Chondrocyte (in vitro differentiated cells): ENCODE results near the gene TNPO3. TPM values are rescaled to one million over a fixed set of nuclear protein-coding genes. Genes with fewer than 3 reads are reported as not detected.

Source experiments
- DNase-seq: peaks from one replicate; pipeline ENCODE4 v3.0.0; 2021; ENCODE audit warnings: mixed read lengths, low spot score
- H3K27ac Mint-ChIP-seq: one replicate; pipeline ENCODE4 v1.8.0; 2021; ENCODE audit warnings: mild to moderate bottlenecking, moderate library complexity, mixed read lengths; ENCODE audit not compliant: unreplicated experiment
- H3K27me3 Mint-ChIP-seq: 2 replicates; pipeline ENCODE4 v1.8.0; 2021; ENCODE audit warnings: low read depth, mixed read lengths
- H3K36me3 Mint-ChIP-seq: 2 replicates; pipeline ENCODE4 v1.8.0; 2021; ENCODE audit warnings: low read depth, mixed read lengths
- H3K4me1 Mint-ChIP-seq: 2 replicates; pipeline ENCODE4 v1.8.0; 2021; ENCODE audit warnings: low read depth, mild to moderate bottlenecking, mixed read lengths
- H3K4me3 Mint-ChIP-seq: one replicate; pipeline ENCODE4 v1.8.0; 2021; ENCODE audit warnings: mild to moderate bottlenecking, moderate library complexity, mixed read lengths; ENCODE audit not compliant: unreplicated experiment
- H3K9me3 Mint-ChIP-seq: 2 replicates; pipeline ENCODE4 v1.8.0; 2021; ENCODE audit warnings: low read depth, mixed read lengths
- total RNA-seq: library from RNA; stranded (reverse); gene quantifications from 3 replicates; pipeline ENCODE4 v1.2.1, GENCODE V29; 2021
- TF ChIP-seq, protein P1 (sequence below): fragments of 200-600 bp; sonication (generic); IDR thresholded peaks from 2 replicates; pipeline ENCODE4 v1.5.0; 2021; ENCODE audit warnings: antibody characterized with exemption, mild to moderate bottlenecking, moderate library complexity

The TNPO3 gene
- total RNA-seq, 1 donor from 2014 or later: 44.0 TPM

DNA sequence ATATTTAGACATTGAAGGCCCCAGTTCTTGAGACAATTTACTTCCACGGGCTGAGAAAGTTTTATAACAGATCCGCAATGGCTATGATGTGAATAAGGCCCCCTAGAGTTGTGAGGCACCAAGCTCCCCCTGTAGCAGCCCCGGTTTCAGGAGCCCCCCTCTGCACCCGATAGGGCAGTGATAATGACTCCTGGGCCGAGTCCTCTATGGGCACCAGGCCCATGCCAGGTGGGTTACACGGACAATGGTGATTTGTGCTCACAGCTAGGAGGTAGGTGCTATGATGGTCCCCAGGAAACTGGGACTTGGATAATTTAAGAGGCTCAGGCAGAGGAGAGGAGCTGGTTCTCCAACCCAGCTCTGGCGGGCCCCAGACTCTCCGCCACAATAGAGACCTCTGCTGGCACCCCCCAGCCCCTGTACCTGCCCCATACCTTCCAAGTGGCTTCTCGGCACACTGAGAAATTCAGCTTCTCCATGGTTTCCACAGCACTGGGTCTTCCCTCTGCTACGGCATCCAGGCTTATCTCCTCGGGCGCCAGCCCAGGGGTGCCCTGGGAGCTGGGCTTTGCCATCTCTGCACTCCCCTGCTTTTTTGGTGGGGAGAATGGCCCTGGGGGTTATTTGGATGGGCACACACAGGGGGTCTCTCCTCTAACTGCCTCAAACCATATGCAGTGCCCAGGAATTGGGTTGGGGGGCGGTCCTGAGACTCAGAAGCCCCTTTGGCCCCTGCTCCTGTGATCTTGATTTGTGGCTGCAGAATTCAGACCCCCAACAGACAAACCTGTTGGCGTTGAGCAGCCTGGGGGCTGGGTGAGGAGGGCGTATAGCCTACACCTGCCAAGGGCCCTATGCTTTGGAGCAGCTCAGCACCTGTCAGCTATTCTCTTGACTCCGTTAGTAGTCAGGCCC is 132.2 kb downstream of the TNPO3 start:
- no peak overlapping the region for H3K4me3 Mint-ChIP-seq
- H3K36me3 Mint-ChIP-seq: no peaks in the 10 kb centered on the region
- DNase-seq: no peak
- peaks cover 3% of the 10 kb centered on the region for H3K4me1 Mint-ChIP-seq
- TF ChIP-seq, protein P1, sequence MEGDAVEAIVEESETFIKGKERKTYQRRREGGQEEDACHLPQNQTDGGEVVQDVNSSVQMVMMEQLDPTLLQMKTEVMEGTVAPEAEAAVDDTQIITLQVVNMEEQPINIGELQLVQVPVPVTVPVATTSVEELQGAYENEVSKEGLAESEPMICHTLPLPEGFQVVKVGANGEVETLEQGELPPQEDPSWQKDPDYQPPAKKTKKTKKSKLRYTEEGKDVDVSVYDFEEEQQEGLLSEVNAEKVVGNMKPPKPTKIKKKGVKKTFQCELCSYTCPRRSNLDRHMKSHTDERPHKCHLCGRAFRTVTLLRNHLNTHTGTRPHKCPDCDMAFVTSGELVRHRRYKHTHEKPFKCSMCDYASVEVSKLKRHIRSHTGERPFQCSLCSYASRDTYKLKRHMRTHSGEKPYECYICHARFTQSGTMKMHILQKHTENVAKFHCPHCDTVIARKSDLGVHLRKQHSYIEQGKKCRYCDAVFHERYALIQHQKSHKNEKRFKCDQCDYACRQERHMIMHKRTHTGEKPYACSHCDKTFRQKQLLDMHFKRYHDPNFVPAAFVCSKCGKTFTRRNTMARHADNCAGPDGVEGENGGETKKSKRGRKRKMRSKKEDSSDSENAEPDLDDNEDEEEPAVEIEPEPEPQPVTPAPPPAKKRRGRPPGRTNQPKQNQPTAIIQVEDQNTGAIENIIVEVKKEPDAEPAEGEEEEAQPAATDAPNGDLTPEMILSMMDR: no peak
- H3K27ac Mint-ChIP-seq: no peak overlapping the region
- H3K9me3 Mint-ChIP-seq: no peaks in the 10 kb centered on the region
- peaks cover 48% of the 10 kb centered on the region for H3K27me3 Mint-ChIP-seq

DNA sequence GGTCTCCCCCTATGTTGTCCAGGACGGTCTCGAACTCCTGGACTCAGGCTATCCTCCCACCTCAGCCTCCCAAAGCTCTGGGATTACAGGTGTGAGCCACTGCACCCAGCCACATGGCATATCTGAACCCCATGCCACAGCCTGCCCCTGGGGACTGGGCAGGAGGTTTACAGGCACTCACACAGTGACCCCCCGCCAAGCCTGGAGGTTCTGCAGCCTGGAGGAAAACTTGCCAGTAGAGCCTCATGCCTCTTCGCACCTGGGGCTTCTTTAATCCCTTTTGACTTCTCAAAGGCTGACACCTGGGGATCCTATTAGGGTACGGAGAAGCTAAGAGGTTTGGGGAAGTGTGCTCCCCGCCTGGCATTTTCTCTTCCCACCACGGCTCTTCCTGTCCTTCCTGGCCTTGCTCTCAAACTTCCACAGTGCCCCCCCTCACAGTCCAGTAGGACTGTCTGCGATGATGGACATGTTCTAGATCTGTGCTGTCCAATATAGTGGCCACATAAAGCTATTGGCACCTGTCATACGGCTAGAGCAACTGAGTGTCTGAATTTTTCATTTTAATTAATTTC is 133.0 kb downstream of the TNPO3 start:
- no peak for DNase-seq

DNA sequence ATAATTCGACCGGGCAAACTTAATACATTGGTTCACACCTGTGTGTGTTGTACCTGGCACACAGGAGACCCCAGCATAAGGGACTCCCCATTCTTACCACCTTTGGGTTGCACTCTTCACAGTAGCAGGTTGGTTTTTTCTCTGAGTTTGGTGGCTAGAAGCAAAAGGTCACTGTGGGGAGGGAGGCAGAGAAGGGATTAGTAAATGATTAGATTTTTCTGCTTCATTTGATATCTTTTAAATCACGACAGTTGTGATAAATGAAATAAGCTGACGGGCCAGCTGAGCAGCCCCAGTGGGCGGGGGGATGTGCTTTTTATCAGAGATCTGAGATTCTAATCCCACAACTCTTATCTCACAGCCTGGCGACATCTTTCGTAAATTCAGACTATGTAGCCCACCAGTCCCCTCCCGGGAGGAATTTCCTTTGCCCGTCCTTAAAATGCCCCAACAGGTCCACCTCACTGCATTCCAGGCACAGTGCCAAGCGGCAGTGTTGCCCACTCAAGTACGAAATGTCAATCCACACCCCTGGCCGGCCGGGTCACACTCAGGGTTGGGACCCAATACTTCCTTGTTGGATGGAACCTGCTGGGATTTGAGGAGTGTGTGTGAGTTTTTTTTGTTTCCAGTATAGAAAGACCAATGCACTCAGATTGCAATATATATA is 133.9 kb downstream of the TNPO3 start:
- TF ChIP-seq, protein P1: no peak
- no peak for DNase-seq
- H3K36me3 Mint-ChIP-seq: no peaks in the 10 kb centered on the region
- no peak overlapping the region for H3K4me3 Mint-ChIP-seq
- H3K9me3 Mint-ChIP-seq: no peaks in the 10 kb centered on the region
- H3K27me3 Mint-ChIP-seq: peaks cover 57% of the 10 kb centered on the region
- peaks cover 3% of the 10 kb centered on the region for H3K4me1 Mint-ChIP-seq
- no peak overlapping the region for H3K27ac Mint-ChIP-seq

More for the DNA sequence above, 133.0 kb downstream of the TNPO3 start:
- H3K4me3 Mint-ChIP-seq: no peak overlapping the region
- H3K9me3 Mint-ChIP-seq: no peaks in the 10 kb centered on the region
- peaks cover 3% of the 10 kb centered on the region for H3K4me1 Mint-ChIP-seq
- H3K36me3 Mint-ChIP-seq: no peaks in the 10 kb centered on the region
- H3K27me3 Mint-ChIP-seq: peaks cover 55% of the 10 kb centered on the region
- H3K27ac Mint-ChIP-seq: no peak overlapping the region
- TF ChIP-seq, protein P1: no peak

DNA sequence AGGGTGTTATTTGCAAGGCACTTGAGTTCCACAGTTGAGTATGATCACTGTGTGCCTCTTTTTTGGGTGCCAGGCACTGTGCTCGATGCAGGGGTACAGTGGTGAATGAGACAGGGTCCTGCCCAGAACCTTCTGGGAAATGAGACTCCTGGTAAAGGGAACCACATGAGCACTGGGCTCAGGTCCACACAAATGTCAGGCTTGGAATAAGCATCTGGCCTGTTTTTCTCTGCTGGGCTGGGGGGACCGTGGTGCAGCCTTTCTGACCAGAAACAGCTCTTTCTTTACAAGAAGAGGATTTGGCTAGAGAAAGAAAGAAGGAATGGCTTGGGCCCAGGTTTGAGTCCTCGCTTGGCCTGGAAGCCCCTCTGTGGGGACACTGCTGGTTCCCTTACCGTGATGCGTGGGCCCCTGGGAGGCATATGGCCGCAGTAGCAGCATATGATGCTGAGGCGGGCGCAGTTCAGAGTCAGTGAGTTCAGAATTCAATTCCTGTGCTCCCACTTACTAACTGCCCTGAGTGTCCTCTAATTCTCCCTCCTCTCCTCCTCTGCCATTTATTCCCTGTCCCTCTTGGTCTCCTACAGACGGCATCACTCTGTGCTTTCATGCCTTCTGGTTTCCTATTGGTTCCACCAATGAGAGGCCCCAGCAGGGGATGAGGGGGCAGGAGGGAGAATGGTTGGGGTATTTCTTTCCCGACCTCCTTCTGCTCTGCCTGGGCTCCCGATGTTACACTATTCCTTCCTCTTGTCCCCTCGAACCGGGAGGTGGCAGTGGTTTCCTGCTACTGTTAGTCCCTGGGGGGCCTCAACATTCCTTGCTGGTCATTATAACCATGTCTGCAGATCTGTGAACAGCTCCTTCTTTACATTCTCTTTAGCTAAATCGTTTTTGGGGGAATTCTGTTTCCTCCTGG is 134.8 kb downstream of the TNPO3 start:
- no peak for DNase-seq
- Mint-ChIP-seq H3K27ac (no peak overlapping the region), H3K4me3 (no peak overlapping the region), H3K4me1 (peaks cover 3% of the 10 kb centered on the region), H3K27me3 (peaks cover 60% of the 10 kb centered on the region), H3K36me3 (no peaks in the 10 kb centered on the region), H3K9me3 (no peaks in the 10 kb centered on the region)
- TF ChIP-seq, protein P1: peak; percentile 56
